MM.1S (cell line): ENCODE measurements around the gene PNMA8C.

Source experiments
- EZH2 ChIP-seq: fragments of 300-600 bp; sonication (generic); optimal IDR thresholded peaks from 2 replicates; pipeline ENCODE3; 2017; ENCODE audit warnings: low read depth, mild to moderate bottlenecking, antibody characterized with exemption, low read length, mixed read lengths
- EZH2phosphoT487 ChIP-seq: fragments of 300-600 bp; sonication (generic); IDR thresholded peaks from 2 replicates; pipeline ENCODE4 v1.6.1; 2018; ENCODE audit warnings: antibody characterized with exemption, low read length
- TF ChIP-seq, protein P1 (sequence below): fragments of 300-600 bp; sonication (generic); IDR thresholded peaks from 2 replicates; pipeline ENCODE4 v1.5.1; 2016; ENCODE audit warnings: antibody characterized with exemption, low read length, mixed read lengths

DNA sequence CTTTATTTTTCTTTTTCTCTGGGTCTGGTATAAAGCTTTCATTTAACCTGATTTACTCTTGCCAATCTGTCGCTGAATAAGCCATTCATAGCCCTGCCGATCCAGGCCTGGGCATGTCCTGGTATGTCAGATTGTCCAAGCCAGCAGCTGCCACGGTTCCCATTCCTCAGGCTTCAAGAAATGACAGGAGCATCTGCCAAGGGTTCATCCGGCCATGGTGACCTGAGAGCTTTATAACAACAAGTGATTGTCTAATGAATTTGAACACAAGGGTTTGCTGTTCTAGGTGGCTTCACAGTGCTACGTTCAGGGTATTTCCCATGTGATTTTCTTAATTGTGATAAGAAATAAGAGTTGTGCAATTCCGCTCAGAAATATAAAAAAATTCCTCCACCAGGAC is 22.6 kb upstream of the PNMA8C start:
- TF ChIP-seq, protein P1, sequence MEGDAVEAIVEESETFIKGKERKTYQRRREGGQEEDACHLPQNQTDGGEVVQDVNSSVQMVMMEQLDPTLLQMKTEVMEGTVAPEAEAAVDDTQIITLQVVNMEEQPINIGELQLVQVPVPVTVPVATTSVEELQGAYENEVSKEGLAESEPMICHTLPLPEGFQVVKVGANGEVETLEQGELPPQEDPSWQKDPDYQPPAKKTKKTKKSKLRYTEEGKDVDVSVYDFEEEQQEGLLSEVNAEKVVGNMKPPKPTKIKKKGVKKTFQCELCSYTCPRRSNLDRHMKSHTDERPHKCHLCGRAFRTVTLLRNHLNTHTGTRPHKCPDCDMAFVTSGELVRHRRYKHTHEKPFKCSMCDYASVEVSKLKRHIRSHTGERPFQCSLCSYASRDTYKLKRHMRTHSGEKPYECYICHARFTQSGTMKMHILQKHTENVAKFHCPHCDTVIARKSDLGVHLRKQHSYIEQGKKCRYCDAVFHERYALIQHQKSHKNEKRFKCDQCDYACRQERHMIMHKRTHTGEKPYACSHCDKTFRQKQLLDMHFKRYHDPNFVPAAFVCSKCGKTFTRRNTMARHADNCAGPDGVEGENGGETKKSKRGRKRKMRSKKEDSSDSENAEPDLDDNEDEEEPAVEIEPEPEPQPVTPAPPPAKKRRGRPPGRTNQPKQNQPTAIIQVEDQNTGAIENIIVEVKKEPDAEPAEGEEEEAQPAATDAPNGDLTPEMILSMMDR, result no peak
- TF ChIP-seq EZH2 (no peak), EZH2phosphoT487 (no peak)
